ENCODE results near the gene LAPTM5.

LAPTM5 gene

DNA sequence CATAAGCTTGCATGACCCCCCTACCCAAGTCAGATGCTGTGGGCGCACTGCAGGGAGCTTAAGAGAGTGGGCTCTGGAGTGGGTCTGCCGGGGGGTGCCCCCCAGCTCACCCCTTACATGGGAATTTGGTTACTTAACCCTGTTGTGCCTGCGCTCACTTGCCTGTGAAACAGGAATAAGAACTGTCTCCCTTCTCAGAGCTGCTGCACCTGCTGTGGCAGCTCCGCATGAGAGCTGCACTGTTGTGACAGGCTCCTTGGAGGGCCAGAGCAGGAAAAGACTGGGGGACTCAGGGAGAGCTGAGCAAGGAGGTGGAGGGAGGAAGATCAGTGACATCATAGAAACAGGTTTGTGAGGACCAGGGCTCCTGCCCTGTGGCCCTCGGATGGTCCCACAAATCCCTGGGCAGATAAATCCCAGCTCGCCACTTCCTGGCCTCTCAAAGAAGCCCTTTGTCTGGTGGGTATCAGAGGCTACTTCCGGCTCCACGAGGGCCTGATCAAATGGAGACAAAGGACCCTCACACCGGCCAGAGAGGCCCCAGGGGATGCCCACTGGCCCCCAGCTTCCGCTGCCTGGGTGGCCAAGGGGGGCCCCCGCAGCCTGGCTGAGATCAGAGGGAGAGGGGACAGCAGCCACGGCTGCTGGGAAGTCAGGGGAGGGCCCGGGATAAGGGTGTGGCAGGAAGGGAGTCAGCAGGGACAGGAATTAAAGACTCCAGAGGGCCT lies 28.9 kb upstream of the LAPTM5 start:
- no peak for DNase-seq

DNA sequence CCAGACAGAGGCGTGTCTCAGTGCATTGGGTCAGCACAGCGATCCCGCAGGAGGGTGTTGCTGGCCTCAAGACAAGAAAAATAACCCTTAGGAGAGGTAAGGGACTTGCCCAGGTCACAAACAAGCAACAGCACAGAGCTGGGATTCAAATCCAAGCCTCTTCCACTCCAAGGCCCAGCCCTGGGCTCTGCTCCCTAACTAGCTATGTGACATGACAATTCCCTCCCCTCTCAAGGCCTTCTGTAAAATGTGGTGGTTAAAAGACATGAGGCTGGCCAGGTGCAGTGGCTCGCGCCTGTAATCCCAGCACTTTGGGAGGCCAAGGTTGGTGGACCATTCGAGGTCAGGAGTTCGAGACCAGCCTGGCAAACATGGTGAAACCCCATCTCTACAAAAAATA lies 28.1 kb upstream of the LAPTM5 start:
- no peak for DNase-seq

DNA sequence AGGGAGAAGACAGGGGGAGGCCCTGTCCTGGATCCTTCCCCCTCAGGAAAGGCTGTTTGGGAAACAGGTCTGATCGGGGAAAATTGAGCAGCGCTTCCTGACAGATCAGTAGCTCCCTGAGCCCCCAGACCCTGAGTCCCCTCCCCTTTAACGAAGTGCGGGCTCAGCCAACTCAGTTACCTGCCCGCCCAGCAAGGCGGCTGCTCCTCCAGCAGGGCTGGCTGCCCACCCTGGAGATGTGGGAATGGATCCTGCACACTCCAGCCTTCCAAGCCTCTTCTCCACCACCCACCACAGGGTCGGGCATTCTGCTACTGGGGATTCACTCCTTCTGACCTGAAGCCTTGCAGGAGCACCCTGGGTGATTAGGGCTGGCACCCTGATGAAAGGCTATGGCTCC lies 27.6 kb upstream of the LAPTM5 start:
- no peak for DNase-seq

DNA sequence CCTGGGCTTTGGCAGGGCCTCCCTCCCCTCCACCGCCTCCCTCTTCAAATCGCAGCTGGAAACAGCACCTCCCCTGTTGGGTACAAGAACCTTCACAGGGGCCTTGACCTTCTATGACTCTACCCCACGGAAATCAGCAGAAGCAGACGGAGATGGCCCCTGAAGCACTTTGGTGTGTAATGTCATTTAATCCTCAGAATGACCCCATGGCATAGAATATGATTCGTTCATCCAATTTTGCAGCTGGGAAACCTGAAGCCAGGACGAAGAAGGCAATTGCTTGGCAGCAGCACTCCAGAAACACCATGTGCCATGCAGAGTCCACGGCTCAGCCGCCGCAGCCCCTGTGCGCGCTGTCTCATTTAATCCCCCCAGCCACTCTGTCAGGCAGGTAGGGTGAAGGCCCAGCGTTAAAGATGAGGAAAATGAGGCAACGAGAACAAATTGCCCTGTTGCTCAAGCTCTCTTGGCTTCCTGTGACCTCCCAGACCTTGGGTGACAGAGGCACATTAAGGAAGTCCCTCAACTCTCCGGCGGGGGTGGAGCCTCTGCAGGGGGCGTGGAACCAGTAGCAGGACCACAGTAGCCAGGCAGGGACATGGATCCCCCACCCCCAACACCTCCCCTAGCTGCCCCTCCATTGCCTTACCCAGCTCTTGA lies 25.8 kb upstream of the LAPTM5 start:
- DNase-seq: no peak

DNA sequence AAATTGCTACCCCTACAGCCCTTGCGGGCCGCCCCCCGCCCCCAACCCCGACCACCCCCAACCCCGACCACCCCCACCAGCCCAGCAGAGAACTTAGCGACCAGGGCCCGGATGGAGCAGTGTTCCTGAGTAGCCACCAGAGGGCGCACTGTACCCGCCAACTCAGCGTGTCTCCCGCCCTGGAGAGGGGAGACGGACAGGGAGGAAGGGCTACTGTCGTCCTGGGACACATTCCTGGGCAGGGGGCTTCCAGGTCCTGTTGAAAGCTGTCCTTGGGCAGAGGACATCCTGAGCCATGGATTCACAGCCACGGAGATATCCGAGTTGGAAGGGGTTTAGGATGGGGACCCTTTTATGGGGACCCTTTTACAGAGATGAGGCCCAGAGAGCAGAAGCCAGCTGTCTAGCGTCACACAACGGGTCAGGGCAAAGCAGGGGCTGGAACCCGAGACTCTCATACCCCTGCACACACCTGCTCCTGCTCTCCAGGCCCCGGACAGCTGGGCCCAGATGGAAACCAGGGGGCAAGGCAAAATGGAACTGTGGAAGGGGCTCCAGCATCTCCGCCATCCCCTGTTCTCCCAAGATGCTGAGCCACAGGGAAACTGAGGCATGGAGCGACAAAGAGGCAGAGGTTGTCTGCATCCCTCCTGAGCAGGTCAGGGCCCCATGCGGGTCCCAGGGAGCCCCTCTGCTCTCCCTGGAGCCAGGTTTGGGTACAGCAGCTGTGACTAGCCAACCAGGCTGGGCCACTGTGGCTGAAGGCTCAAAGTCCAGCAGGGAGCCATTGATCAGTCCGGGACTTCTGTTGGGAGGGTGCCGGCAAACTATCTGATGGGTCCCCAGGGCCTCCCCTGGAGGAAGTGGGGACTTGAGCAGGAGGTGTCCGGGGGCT lies 25.0 kb upstream of the LAPTM5 start:
- DNase-seq: peak; percentile 79

DNA sequence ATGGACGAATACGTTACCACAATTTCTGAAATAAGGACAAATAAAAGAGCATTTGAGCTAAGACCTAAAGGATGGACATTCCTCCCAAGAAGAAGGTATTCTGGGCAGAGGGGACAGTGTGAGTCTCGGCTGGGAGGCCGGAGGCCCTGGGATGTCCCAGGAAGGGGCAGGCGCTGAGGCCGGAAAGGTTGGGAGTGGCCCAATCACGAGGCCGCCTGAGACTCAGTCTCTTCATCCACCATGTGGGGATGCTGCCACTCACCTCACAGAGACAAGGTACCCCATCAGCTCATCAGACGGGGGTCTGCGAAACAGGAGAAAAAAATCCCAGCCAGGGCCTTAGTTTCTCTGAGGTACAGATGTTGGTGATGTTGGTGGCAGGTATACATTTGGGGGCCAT lies 24.3 kb upstream of the LAPTM5 start:
- DNase-seq: no peak

DNA sequence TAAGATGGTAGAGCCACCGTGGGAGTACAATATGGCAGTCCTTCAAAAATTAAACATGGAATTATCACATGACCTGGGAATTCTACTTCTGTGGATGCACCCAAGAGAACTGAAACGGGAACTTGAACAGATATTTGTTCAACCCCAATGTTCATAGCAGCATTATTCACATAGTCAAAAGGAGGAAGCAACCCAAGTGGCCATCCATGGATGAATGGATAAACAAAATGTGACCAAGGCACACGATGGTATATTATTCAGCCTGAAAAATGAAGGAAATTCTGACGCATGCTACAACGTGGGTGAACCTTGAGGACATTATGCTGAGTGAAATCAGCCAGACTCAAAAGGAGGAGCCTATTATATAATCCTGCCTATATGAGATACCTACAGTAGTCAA lies 22.8 kb upstream of the LAPTM5 start:
- no peak for DNase-seq

DNA sequence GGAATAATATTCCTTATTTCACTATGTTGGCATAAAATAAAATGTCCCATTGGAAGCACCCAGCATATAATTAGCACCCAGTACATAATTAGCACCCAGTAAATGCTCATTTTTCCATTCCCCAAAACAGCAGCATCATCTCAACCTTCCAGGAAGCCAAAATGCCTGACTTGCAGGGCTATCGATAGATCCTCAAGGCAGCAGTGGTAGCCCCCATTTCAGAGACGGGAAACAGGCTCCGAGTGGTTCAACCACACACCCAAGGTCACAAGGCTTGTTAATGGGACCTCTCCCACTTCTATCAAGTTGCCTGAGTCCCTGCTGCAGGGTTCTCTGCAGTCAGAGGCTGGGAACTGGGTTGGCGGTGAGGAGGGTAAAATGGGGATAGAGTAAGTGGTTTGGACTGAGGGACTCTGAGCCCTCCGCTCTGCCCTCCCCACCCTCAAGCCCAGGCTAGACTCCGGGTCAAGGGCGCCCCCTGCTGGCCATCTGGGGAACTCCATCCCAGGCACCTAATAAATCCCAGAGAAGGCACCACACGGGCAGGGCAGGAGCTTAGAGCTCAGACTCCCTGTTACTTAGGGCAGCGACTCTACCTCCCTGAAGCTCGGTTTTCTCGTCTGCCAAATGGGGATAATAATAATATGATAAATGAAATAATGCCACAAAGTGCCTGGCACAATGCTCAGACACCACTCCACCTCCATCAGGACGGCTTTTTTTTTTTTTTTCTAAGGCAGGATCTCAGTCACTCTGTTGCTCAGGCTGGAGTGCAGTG lies 21.9 kb upstream of the LAPTM5 start:
- peak; percentile 80 for DNase-seq

DNA sequence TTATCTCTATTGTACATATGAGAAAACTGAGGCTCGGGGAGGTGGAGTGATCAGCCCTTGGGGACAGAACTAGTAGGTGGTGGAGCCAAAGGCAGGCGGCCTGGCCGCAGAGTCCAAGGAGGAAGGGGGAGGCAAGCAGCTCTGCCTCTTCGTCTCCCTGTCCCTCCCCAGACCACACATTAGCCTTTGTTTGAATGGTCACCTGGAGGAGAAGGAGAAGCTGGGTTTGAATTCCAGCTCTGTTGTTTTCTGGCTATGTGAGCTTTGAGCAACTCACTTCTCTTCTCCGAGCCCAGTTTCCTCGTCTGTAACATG lies 21.4 kb upstream of the LAPTM5 start:
- no peak for DNase-seq

DNA sequence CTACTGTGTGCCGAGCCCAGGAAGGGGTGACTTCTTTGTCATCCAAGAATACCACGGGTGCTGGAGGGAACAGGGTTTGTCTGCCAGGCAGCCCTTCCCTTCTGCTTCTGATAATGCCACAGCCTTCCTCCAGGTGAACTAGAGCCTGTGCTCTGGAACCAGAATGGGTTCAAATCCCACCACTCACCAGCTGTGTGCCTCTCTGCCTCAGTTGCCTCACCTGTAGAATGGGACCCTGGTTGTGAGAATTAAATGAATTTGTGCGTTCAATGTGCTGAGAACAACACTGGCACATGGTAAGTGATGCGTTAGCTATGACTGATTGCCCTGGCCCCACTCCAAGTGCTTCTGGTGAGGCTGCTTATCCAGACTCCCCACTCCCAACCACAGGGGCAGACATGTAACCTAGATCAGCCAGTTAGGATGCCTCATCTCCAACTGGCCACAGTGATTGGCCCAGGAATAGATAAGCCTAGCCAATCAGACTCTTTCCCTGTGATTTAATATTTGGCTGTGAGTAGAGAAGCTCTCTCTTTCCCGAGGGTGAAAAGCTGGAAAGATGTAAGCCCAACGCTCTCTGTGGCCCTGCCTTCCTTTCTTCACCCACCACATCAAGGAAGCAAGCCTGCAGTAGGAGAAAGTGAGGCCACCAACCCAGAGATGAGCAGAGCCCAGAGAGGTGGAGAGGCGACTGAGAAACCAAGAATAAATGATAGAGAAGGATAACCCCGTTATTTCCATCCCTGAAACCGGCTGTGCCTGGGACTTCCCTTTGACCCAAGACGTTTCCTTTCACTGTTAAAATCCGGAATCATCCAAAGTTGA lies 20.8 kb upstream of the LAPTM5 start:
- DNase-seq: peak; percentile 59

DNA sequence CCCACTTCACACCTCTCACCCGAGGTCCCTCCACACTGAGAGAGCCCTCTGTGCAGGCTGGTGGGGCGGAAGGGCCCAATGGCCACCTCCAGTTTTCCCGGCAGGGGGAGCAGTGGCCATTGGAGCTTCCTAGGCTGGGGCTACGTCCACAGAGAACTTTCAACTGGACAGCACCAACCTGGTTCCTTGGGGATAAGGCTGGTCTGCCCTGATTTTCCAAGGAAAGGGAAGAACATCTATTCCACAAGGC lies 20.3 kb upstream of the LAPTM5 start:
- DNase-seq: no peak

DNA sequence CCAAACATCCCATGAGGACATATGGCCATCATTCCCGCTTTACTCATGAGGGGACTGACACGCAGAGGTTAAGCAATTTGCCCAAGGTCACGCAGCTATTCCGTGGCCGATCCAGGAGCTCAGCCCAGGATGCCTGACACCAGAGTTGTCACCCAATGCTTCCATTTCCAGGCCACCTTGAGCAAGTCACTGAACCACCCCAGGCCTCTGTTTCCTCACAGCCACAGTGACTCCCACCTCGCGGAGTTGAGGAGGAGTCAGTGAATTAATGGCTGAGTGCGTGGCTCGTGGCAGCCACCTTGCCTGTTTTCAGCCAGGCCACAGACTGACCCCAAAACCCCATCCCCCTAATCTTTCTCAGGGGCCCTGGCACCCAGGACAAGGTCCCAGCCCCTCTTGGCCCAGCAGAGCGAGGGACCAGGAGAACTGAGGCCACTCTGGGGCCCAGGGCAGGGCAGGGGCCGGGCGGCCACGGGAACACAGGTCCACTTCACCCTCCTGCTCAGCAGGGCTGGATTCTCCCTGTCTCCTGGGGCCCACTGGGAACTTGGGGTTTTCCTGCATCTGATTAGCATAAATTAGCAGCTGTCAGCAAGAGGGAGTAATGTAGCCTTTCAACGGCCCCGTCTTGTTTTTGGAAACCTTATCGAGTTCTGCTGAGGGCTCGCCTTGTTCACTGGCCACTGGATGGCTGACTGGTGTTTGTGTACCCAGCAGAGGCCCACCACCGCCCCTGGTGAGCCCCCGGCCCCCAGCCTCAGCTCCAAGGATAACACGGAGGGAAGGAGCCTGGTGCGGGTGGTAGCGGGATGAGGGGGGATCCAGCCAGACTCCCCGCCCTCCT lies 19.7 kb upstream of the LAPTM5 start:
- DNase-seq: no peak

DNA sequence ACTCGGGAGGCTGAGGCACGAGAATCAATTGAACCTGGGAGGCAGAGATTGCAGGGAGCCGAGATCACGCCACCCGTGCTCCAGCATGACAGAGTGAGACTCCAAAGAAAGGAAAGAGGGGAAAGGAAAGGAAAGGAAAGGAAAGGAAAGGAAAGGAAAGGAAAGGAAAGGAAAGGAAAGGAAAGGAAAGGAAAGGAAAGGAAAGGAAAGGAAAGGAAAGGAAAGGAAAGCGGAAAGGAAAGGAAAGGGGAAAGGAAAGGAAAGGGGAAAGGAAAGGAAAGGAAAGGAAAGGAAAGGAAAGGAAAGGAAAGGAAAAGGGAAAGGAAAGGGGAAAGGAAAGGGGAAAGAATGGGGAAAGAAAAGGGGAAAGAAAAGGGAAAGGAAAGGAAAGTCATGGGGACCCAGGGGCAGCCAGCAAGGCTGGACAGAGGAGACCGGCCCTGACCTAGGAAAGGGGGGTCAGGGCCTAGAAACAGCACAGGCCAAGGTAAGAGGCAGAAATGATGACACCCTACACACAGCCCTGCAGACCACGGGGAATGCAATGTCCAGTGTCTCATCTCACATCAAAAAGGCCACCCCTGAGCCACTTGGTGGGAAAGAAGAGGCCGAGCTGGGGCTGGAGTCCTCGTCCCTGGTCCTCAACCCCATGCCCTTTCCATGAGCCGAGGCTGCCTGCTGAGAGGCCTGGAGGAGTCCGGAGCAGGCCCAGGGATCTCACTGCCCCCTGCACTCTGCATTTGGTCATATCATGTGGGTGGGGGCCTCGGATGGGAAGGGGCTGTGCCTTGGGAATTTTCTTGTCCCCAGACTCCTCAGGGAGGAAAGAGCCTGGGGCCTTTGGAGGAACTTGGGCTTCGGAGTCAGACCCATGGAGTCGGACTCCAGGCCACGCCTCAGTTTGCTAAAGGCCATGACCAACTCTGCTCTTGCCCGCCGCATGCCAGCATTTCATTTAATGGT lies 18.8 kb upstream of the LAPTM5 start:
- DNase-seq: no peak

DNA sequence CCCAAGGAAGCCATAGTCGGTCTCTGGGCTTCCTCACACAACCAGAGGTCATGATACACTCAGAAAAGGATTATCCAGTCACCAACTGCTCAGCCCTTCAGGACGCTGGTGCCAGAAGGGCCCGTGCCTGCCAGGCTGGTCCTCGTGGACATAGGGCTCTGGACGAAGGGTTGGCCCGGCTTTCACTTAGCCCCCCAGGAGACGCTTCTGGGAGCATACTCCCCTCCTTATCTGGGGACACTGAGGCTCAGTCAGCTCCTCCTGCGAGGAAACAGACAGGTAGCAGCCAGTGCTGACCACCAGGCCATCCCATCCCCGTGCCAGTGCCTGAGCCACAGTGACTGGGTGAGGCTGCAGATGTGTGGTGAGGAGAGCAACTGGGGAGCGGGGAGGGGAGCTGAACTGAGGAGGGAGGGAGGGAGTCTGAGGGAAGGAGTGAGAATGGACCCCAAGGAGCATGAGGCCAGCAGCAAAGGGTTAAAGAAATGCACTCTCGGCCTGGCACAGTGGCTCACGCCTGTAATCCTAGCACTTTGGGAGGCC lies 17.9 kb upstream of the LAPTM5 start:
- DNase-seq: no peak

DNA sequence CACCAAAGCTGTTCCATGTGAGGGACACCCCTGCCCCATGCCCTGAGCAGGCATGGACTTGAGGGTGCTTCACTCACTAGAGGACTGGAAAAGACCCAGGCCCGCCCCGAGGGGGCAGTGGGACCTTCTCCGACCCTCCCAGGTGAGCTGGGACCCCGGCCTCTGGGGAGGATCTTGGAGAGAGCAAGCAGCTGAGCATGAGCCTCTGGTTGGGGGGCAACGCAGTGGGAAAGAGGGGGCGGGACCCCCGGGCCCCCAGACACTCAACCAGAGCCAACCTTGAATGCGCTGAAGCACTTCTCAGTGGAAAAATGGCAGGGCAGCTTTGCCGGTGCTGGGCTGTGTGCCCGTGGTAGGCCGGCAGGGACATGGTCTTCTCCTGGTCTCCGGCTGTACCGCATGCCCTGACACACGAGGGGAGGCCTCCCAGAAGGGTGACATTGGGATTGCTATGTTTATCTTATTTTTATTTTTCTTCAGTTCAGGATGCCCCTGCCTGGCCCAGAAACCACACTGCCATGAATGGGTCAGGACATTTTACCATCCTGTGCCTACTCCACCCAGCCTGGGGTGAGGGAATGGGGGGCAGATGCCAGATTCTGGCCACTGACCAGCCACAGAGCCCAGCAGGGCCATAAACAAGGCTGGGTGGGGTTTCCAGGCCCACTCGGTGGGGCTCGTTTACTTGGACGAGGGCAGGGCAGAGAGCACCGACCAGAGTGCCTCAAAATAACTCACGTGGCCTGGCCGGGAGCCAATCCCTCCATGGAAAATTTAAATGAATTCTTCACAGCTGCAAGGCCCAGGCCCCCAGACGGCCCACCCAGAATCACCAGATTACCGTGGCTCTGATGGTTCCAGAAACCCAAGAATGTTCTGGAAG lies 17.2 kb upstream of the LAPTM5 start:
- DNase-seq: no peak

DNA sequence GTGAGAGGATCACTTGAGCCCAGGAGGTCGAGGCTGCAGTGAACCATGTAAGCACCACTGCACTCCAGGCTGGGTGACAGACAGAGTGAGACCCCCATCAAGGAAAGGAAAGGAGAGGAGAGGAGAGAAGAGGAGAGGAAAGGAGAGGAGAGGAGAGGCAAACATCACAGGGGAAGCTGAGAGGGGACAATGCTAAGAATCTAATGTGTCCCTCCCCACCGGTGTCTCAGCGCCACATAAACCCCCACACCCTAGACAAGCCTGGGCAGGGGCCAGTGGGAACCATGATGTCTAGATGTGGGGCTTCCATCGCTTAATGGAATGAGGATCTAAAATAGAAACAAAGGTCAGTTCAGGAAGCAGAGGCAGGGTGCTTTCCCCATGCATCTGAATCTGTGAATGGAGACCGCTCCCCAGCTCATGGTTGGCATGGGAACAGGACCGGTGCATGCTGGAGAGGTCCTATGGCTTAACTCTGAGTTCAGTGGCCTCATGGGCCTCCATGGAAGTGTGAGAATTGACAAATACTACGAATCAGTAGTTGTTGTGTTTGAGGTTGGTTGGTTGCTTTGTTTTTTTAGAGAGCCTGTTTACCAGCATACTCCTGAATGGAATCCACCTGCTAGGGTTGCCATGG lies 16.3 kb upstream of the LAPTM5 start:
- DNase-seq: no peak

DNA sequence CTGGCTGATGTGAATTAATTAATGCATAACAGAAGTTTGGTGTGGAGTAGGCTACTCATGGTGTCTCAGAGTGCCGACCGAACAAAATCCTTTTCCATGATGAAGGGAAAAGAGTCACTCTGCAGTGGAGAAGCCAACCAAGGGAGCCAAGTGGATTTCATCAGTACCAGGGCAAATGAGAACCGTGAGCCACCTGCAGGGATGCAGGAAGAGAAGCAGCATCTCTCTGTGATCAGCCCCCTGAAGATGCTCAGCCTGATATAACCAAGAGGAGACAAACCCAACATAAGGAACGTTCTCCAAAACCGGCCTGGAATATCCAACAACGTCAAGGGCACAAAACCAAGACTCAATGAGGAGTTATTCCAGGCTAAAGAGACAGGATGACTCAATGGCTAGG lies 13.4 kb upstream of the LAPTM5 start:
- no peak for DNase-seq

DNA sequence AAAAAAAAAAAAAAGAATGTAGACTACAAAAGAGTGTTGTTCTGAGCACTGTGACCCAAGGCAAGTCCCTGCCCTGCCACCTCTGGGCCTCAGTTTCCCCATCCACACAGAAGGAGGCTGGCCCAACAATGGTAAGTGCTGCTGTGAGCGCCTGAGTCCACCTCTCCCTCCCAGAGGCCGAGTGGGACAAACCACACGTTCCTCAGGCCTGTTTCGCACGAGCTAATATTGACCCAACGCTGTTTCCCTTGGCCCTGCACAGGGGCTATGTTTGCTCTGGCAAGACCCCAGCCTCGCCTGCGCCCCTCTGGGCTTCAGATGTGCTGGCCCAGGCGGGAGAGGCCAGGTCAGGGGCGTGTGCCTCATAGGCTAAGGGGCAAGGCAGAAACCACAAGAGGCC lies 12.6 kb upstream of the LAPTM5 start:
- peak; percentile 7 for DNase-seq

Data from NCI-H1092 treated with DMSO at 0.1 percent for 48 hours (cell line).